HL-60/S4 treated with phorbol 12-myristate 13-acetate at 8.2 ng/mL for 4 days and 3 days (cell line): ENCODE results near the gene OR6C65.

Experiments used
- in situ Hi-C: fragments of 300-500 bp; cut with MboI; formaldehyde crosslinking; loops from 2 replicates; pipeline ENCODE4 v1.15.0; 2022; ENCODE audit warnings: low sequenced_read_pairs

OR6C65 gene

GRCh38 chr12:55445357-55445756 is 45.0 kb downstream of the OR6C65 start:
- in situ Hi-C loops = no loop called here

GRCh38 chr12:55446326-55446725 is 46.0 kb downstream of the OR6C65 start:
- in situ Hi-C loops = no loop called here

- in situ Hi-C loops = no loop called here
These were observed 48.5 kb downstream of the OR6C65 start for GRCh38 chr12:55448825-55449224.
